Hematopoietic multipotent progenitor cell treated with erythropoietin and hydrocortisone succinate and interleukin-3 and kit ligand, for 15 days (in vitro differentiated cells): ENCODE measurements around the gene MARK3.

Experiments used
- DNase-seq: peaks from one replicate; pipeline ENCODE4 v3.0.0-alpha.2; 2015; ENCODE audit warnings: low spot score

The MARK3 gene

GRCh38 chr14:103539056-103539825, 154.0 kb downstream of the MARK3 start:
- no peak for DNase-seq

GRCh38 chr14:103540821-103541708, 155.8 kb downstream of the MARK3 start:
- DNase-seq: no peak

- DNase-seq: no peak
These were observed 156.7 kb downstream of the MARK3 start for GRCh38 chr14:103541709-103542604.

- DNase-seq: no peak
These were observed 157.4 kb downstream of the MARK3 start for GRCh38 chr14:103542605-103543088.

GRCh38 chr14:103543140-103543539, 157.9 kb downstream of the MARK3 start:
- DNase-seq: no peak

GRCh38 chr14:103543721-103544387, 158.6 kb downstream of the MARK3 start:
- no peak for DNase-seq

- DNase-seq: no peak
These were observed 159.4 kb downstream of the MARK3 start for GRCh38 chr14:103544388-103545218.

GRCh38 chr14:103545219-103545914, 160.2 kb downstream of the MARK3 start:
- DNase-seq: no peak

- no peak for DNase-seq
These were observed 160.9 kb downstream of the MARK3 start for GRCh38 chr14:103545915-103546651.

- DNase-seq: peak; percentile 72
These were observed 161.6 kb downstream of the MARK3 start for GRCh38 chr14:103546652-103547454.

- DNase-seq: no peak
These were observed 162.3 kb downstream of the MARK3 start for GRCh38 chr14:103547455-103547940.

GRCh38 chr14:103547941-103548462, 162.8 kb downstream of the MARK3 start:
- DNase-seq: no peak

- DNase-seq: no peak
These were observed 163.5 kb downstream of the MARK3 start for GRCh38 chr14:103548463-103549351.

GRCh38 chr14:103549361-103550311, 164.4 kb downstream of the MARK3 start:
- DNase-seq: no peak
